Effector memory CD8-positive, alpha-beta T cell (primary cell): Measurements from ENCODE around the gene PRKAG2.
"Not testable (repeated sequence)": the region's sequence is repeated elsewhere in the genome, so short reads cannot be mapped to it uniquely, and the experiment has no call there.

ENCODE experiments used
- ATAC-seq: fragments of 150-1000 bp; cut with Tn5 transposase; replicated peaks from 2 replicates; pipeline ENCODE4 v1.10.0; 2021; ENCODE audit warnings: mild to moderate bottlenecking, moderate library complexity
- DNase-seq, 3 experiments: peaks; one replicate each; pipeline ENCODE4 v3.0.0; 2021
- H3K27ac Mint-ChIP-seq, 2 donors: one replicate each; pipeline ENCODE4 v1.8.0; 2022; ENCODE audit warnings: mild to moderate bottlenecking in 2 of 2, mixed read lengths in 2 of 2, moderate library complexity in 2 of 2
- H3K27me3 Mint-ChIP-seq, 2 donors: one replicate each; pipeline ENCODE4 v1.8.0; 2022; ENCODE audit warnings: mixed read lengths in 2 of 2
- H3K36me3 Mint-ChIP-seq: one replicate; pipeline ENCODE4 v1.8.0; 2022; ENCODE audit warnings: mild to moderate bottlenecking, moderate library complexity, mixed read lengths; ENCODE audit not compliant: insufficient read depth
- H3K4me1 Mint-ChIP-seq, 2 donors: one replicate each; pipeline ENCODE4 v1.8.0; 2022; ENCODE audit warnings: low read depth in 2 of 2, mixed read lengths in 2 of 2
- H3K4me3 Mint-ChIP-seq, 2 donors: one replicate each; pipeline ENCODE4 v1.8.0; 2022; ENCODE audit warnings: mild to moderate bottlenecking in 2 of 2, mixed read lengths in 2 of 2, moderate library complexity in 2 of 2
- H3K9me3 Mint-ChIP-seq, 2 donors: one replicate each; pipeline ENCODE4 v1.8.0; 2022; ENCODE audit warnings: mixed read lengths in 2 of 2

Gene PRKAG2

DNA sequence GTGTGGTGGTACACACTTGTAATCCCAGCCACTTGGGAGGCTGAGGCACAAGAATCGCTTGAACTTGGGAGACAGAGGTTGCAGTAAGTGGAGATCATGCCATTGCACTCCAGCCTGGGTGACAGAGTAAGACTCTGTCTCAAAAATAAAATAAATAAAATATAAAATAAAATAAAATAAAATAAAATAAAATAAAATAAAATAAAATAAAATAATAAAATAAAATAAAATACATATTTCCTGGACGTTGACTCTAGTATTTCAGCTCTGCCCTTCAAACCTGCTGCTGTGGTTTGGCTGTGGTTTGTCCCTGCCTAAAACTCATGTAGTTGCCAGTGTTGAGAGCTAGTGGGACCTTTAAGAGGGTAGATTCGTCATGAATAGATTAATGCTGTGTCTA, 33.7 kb upstream of the PRKAG2 start:
- H3K27ac Mint-ChIP-seq, H3K4me3 Mint-ChIP-seq, DNase-seq, ATAC-seq, H3K4me1 Mint-ChIP-seq, H3K36me3 Mint-ChIP-seq, H3K9me3 Mint-ChIP-seq: not testable (repeated sequence)
- H3K27me3 Mint-ChIP-seq = peaks cover 28 to 36% of the 10 kb centered on the region in 2 donors

DNA sequence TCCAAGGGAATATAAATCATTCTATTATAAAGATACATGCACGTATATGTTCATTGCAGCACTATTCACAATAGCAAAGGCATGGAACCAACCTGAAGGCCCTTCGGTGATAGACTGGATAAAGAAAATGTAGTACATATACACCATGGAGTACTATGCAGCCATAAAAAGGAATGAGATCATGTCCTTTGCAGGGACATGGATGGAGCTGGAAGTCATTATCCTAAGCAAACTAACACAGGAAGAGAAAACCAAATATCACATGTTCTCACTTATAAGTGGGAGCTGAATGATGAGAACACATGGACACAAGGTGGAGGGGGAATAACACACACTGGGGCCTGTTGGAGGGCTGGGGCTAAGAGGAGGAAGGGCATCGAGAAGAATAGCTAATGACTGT, 30.2 kb upstream of the PRKAG2 start:
- not testable (repeated sequence) for DNase-seq, H3K9me3 Mint-ChIP-seq
- peaks cover 44 to 54% of the 10 kb centered on the region in 2 donors for H3K27me3 Mint-ChIP-seq

DNA sequence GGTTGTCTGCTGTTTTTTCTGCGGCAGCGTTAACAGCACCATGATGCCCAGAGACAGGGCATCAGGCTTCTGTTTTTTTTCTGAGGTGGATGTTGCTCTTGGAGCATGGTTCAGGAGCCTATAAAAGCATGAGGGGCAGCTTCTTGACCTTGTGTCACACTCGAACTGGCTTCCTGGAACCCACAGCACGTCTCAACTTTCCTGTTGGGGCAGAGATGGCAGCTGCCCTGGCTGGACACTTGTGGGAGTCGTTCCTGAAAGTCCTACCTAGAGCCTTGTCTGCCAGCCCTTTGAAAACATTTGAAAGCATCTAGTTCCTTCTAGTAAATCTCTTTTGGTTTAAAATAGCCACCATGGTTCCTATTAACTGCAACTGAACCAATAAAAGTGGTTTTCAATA, 28.9 kb upstream of the PRKAG2 start:
- H3K36me3 Mint-ChIP-seq = peaks cover 3% of the 10 kb centered on the region
- H3K4me3 Mint-ChIP-seq = no peak overlapping the region
- DNase-seq (no peak), ATAC-seq (no peak)
- peaks cover 54 to 65% of the 10 kb centered on the region in 2 donors for H3K27me3 Mint-ChIP-seq
- H3K4me1 Mint-ChIP-seq = no peaks in the 10 kb centered on the region
- no peak overlapping the region for H3K27ac Mint-ChIP-seq
- peaks cover 0 to 8% of the 10 kb centered on the region in 2 donors for H3K9me3 Mint-ChIP-seq

More for the DNA sequence above, 30.2 kb upstream of the PRKAG2 start:
- not testable (repeated sequence) for H3K27ac Mint-ChIP-seq, H3K4me3 Mint-ChIP-seq, H3K4me1 Mint-ChIP-seq, H3K36me3 Mint-ChIP-seq, ATAC-seq

DNA sequence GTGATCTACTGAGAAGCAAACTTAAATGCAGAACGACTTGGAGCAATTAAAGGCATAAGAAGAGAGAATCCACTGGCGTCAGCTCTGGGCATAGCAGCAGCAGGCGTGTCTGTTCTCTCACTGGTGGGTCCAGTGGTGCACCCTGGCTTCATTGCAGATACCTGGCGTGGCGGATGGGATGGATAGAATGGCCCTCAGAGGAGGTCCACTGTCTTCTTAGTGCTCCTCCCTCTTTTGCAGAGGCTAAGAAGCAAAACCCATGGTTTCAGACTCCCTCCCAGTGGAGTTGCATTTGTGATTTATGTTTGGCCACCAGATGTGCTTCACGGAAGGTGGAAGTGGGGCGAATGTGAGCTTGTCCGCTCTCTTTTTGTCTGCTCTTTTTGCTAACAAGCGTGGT, 28.4 kb upstream of the PRKAG2 start:
- H3K27me3 Mint-ChIP-seq = peaks cover 57 to 69% of the 10 kb centered on the region in 2 donors
- no peaks in the 10 kb centered on the region for H3K4me1 Mint-ChIP-seq
- peaks cover 0 to 8% of the 10 kb centered on the region in 2 donors for H3K9me3 Mint-ChIP-seq
- peaks cover 3% of the 10 kb centered on the region for H3K36me3 Mint-ChIP-seq
- ATAC-seq (no peak), DNase-seq (no peak)
- H3K27ac Mint-ChIP-seq = no peak overlapping the region
- H3K4me3 Mint-ChIP-seq = no peak overlapping the region

DNA sequence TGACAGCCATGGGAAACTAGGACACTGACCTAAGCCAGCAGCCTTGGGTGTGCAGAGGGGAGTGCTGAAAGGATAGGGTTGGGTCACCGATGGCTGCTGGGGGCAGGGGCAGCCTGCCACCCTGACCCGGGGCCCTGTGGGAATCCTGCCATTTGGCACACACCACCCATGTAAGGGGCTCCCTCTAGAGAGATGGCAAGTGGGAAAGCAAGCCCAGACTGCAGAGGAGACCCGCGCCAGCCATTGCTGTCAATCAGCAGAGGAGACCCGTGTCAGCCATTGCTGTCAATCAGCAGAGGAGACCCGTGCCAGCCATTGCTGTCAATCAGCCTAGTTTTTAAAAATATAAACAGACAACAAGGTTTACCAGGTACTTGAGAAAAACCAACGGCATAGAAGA, 27.4 kb upstream of the PRKAG2 start:
- peaks cover 0 to 8% of the 10 kb centered on the region in 2 donors for H3K9me3 Mint-ChIP-seq
- H3K4me1 Mint-ChIP-seq = no peaks in the 10 kb centered on the region
- no peak for ATAC-seq
- H3K27me3 Mint-ChIP-seq = peaks cover 67 to 79% of the 10 kb centered on the region in 2 donors
- DNase-seq = no peak
- H3K36me3 Mint-ChIP-seq = peaks cover 3% of the 10 kb centered on the region
- no peak overlapping the region for H3K4me3 Mint-ChIP-seq
- no peak overlapping the region for H3K27ac Mint-ChIP-seq

DNA sequence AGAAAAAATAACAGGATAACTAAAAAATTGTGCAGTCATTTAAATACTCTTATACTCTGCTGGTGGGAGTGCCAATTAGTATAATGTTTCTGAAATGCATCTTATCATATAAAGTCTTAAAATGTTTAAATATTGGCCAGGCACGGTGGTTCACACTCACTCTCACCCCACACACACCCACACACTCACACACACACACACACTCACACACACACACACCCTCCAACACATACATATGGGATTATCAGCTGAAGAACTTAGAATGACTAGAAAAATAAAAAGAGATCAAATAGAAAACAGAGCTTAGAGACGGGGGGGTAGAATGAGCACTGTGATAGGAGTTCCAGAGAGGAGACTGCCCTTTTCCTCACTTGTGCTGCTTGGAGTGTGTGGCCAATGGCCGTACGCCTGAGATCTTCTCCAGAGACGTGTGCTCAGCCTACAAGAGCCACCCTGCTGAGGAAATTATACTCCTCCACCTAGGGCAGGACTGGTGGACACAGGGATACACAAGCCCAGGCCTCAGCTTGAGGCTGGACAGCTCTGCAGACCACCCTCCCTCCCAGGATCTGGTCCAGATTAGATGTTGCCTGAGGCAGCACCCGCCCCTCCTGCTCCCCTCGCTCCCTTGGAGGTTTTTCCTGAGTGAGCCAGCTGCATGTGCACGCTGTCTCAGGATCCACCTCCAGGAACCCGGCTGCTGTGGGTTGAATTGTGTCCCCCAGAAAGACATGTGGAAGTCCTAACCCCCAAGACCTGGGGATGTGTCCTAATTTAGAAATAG, 26.5 kb upstream of the PRKAG2 start:
- H3K27ac Mint-ChIP-seq = no peak overlapping the region
- H3K27me3 Mint-ChIP-seq = peaks cover 62 to 75% of the 10 kb centered on the region in 2 donors
- no peaks in the 10 kb centered on the region for H3K4me1 Mint-ChIP-seq
- DNase-seq (no peak), ATAC-seq (no peak)
- H3K36me3 Mint-ChIP-seq = peaks cover 3% of the 10 kb centered on the region
- H3K4me3 Mint-ChIP-seq = no peak overlapping the region
- H3K9me3 Mint-ChIP-seq = peaks cover 0 to 8% of the 10 kb centered on the region in 2 donors

DNA sequence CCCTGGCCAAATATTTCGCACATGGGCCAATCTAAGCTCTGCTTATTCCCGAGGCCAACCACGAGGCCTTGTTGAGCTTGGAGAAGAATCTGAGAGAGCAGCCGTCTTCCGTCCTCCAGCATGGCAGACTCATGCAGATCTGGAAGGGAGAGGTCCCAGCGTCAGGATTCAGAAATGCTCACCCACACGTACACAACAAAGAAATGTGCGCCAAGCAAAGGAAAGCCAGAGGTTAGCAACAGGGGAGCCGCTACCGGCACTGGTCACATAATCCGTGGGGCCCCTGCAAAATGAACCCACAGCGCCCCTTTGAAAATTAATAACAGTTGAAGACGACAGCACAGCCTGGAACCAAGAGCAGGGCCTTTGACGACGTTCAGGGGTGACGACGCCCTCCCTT, 25.4 kb upstream of the PRKAG2 start:
- Mint-ChIP-seq H3K27me3 (peaks cover 59 to 74% of the 10 kb centered on the region in 2 donors), H3K36me3 (peaks cover 3% of the 10 kb centered on the region), H3K9me3 (peaks cover 0 to 8% of the 10 kb centered on the region in 2 donors), H3K4me3 (no peak overlapping the region), H3K27ac (no peak overlapping the region), H3K4me1 (no peaks in the 10 kb centered on the region)
- ATAC-seq = no peak
- no peak for DNase-seq

DNA sequence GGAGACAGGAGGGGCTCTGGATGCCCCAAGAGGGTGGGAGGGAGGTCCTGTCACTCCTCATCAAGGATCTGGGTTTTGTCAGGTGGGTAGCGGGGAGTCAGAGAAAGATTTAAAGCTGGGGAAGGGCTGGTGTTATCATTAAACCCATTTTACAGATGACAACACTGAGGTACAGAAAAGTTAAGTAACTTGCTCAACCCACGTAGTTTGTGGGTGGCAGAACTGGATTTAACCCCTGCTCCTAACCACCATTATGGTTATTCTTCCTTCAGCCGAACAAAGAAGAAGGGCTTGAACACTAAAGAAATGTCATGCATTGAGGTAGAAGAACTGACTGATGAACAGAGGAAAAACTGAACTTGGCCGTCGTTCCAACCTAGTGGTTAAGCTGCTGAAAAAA, 24.9 kb upstream of the PRKAG2 start:
- Mint-ChIP-seq H3K27ac (no peak overlapping the region), H3K4me1 (no peaks in the 10 kb centered on the region), H3K36me3 (peaks cover 3% of the 10 kb centered on the region), H3K9me3 (peaks cover 0 to 4% of the 10 kb centered on the region in 2 donors), H3K27me3 (peaks cover 54 to 74% of the 10 kb centered on the region in 2 donors), H3K4me3 (no peak overlapping the region)
- no peak for DNase-seq
- no peak for ATAC-seq

DNA sequence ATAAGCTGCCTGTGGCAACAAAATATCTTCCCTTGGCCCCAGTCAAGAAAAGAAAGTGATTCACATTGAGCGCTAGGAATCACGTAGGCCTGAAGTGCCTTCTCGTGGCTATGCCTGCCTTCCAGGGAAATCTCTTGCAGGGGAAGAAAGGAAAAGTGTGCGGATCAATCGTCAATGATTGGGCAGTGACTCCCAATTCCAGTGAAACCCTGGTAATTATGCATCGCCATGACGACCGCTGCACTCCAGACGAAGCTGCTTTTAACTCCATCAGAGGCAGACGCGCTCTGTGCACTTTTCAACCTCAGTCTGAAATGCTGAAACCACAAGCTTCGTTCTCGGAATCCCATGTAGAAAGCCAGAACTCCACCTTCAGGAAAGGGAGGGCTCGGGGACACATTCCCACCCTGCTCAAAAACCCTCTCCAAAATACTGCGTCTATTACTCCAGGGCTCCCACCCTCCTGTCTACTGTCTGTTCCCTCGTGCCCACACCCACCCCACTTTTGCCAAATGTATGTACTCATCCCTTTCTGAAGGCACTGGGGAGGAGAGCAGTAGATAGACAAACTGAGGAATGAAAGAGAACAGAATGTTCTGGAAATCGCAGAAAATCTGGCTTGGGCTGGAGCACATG, 24.2 kb upstream of the PRKAG2 start:
- DNase-seq (no peak), ATAC-seq (no peak)
- no peak overlapping the region for H3K4me3 Mint-ChIP-seq
- H3K4me1 Mint-ChIP-seq = no peaks in the 10 kb centered on the region
- peaks cover 48 to 72% of the 10 kb centered on the region in 2 donors for H3K27me3 Mint-ChIP-seq
- H3K27ac Mint-ChIP-seq = no peak overlapping the region
- no peaks in the 10 kb centered on the region for H3K9me3 Mint-ChIP-seq
- peaks cover 3% of the 10 kb centered on the region for H3K36me3 Mint-ChIP-seq

DNA sequence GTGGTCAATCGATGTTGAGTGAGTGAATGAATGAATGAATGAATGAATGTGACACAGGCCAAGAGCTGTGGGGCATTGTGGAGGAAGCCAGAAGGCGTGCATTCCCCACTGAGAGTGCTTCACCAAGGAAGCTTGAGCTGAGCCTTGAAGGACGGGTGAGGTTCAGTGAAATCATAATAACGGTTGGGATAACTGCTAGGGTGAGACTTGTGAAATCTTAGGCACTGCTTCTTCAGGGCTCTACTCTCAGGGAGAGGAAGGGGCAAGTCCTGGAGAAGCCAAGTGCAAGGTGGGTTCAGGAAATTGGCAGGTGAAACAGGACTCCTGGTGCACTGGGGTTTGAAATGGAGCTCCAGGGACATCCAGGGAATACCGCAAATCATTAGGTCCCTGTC, 23.7 kb upstream of the PRKAG2 start:
- ATAC-seq = no peak
- H3K27ac Mint-ChIP-seq = no peak overlapping the region
- no peak overlapping the region for H3K4me3 Mint-ChIP-seq
- peaks cover 3% of the 10 kb centered on the region for H3K36me3 Mint-ChIP-seq
- DNase-seq = no peak
- peaks cover 48 to 68% of the 10 kb centered on the region in 2 donors for H3K27me3 Mint-ChIP-seq
- H3K4me1 Mint-ChIP-seq = no peaks in the 10 kb centered on the region
- H3K9me3 Mint-ChIP-seq = no peaks in the 10 kb centered on the region

DNA sequence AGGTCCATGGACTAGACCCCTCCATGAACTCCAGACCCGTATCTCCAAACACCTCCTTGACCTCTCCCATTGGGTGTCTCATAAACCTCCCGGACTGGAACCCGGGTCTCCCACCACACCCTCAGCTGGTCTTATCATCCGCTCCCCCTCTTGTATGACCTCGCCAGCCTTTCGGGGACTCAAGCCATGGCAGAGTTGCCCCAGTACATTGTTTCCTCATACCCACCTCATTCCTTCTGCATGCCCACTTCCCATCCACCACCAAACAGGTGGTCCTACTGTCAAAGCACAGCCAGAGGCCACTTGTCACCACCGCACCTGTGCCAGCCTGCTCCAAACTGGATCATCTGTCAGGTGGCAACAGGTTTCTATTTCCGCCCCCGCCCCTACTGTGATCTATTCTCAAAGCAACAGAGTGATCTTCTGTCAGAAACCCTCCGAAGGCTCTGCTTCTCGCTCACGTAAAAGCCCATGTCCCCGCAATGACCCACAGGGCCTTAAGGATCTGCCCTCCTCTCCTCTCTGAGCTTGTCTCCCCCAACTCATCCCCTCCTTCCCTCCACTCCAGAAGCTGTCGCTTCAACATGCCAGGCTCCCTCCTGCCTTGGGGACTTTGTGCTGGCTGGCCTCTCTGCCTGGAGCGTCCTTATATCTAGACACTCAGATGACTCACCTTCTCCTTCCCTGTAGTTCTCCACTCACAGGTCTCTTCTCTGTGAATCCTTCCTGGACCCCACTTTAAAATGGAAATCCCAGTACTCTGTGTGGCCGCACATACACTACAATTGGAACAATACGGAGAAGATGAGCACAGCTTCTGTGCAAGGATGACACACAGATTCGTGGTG, 22.8 kb upstream of the PRKAG2 start:
- Mint-ChIP-seq H3K4me3 (no peak overlapping the region), H3K9me3 (no peaks in the 10 kb centered on the region), H3K4me1 (no peaks in the 10 kb centered on the region), H3K36me3 (no peaks in the 10 kb centered on the region), H3K27ac (no peak overlapping the region), H3K27me3 (peaks cover 53 to 68% of the 10 kb centered on the region in 2 donors)
- DNase-seq = no peak
- ATAC-seq = no peak

DNA sequence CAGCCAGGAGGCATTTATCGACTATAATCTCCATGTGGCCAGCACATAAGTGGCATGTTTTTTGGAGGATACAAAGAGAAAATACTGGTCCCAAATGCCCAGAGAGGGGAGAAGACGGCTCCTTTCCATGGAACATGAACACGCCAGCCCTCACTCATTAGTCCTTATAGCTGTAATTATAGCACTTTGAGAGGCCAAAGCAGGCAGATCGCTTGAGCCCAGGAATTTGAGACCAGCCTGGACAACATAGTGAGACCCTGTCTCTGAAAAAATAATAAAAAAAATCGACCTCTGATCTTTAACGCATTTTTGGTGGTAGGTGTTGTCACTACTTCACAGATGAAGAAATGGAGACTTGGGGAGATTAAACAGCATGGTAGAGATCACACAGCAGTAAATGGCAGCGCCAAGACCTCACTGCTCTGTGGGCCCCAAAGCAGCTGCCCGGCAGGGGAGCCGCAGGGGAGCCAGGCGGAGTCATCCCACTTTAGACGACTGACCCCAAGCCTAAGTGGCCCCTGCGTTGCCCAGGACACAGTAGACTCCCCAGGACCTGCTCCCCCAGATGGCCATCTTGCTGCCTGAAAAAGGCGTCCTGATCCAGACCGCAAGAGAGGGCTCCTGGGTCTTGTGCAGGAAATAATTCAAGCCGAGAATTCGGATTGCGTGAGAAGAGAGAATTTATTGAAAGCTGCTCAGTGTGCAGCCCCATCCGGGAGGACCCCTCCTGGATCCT, 21.2 kb upstream of the PRKAG2 start:
- Mint-ChIP-seq H3K4me3 (no peak overlapping the region), H3K4me1 (no peaks in the 10 kb centered on the region), H3K27me3 (peaks cover 51 to 71% of the 10 kb centered on the region in 2 donors), H3K27ac (no peak overlapping the region), H3K36me3 (no peaks in the 10 kb centered on the region), H3K9me3 (no peaks in the 10 kb centered on the region)
- DNase-seq = no peak
- ATAC-seq = no peak

DNA sequence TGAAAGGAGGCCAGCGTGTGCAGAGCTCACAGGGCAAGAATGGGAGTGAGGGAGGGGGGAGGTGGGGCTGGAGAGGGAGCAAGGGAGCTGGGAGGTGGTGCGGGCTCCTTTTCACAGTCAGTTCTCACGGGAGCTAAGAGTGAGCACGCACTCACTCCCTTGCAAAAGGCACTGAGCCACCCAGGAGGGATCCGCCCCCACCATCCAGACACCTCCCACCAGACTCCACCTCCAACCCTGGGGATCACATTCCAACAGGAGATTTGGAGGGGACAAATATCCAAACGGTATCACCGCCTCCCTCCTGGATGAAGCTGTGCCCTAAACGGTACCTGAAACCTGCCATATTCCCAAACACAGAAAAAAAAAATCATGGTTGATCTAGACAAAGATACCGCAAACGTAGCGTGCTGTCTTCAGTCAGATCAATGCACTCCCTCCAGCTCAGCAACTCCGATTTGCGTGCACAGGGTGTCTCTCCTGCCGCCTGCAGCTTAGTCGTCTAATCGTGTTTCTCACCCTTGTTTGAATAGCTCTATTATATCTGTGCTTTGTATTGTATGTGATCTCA, 20.3 kb upstream of the PRKAG2 start:
- ATAC-seq = no peak
- Mint-ChIP-seq H3K4me3 (no peak overlapping the region), H3K27ac (no peak overlapping the region), H3K27me3 (peaks cover 47 to 78% of the 10 kb centered on the region in 2 donors), H3K4me1 (no peaks in the 10 kb centered on the region), H3K9me3 (no peaks in the 10 kb centered on the region), H3K36me3 (no peaks in the 10 kb centered on the region)
- no peak for DNase-seq
